ENCODE measurements around the gene ANKS3.

The ANKS3 gene

DNA sequence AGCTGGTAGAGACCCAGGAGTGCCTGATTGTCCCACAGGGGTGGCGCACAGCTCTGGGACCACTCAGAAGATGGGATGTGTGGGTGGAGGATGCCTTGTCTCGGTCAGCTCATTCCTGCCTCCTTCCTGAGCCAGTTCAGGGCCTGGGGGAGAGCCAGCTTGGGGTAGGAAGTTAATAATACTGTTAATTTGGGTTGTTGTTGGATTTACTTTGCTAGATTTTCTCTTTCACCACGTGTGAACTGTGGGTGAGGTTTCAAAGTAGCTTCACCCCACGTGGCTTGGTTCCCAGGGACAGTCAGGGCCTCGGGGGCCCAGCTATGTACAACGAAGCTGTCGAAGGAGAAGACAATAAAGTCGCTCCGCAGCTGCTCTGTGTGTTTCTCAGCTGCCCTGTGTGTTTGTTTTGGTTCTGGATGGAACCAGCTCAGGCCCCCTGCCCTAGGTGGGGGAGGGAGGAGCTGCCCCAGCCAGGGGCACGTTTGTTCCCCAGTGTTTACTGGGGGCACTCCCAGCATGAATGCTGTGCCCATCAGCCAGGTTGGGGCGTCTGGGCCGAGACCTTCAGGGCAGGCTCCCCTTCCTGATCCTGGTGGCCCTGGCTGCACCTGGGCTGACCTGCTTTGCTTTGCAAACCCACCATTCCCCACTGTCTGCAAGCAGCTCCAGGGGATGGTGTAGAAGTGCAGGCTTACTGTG, 38.4 kb downstream of the ANKS3 start:
- no peak for DNase-seq (ENCODE audit: low spot score)

DNA sequence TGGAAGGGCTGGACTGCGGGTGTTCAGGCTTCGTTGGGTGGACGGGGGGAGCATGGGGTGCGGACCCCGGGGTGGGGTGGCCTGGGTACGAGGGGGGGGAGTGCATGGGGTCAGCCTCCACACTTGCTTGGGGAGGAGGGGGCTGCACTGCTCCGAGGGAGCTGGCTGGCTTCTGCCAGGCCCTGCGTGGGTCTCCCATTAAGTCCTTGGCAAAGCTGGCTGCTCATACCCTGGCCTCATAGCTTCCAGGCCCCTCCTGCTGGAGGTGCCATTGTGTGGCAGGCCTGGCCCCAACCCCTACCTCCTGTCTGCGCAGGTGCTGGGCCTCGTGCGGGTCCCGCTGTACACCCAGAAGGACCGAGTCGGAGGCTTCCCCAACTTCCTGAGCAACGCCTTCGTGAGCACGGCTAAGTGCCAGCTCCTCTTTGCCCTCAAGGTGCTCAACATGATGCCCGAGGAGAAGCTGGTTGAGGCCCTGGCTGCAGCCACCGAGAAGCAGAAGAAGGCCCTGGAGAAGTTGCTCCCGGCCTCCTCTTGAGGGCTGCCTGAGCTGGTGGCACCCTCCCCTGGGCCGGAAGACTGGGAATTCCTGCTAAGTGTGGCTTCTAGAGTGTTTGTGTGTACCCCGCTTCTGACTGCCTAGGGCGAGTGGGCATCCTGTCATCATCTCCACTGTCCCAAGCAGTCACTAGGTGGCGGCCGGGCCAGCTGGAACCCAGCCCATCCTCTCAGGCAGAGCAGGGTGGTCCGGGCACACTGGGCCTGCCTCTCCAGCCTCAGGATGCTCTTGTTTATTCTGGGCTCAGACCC, 39.2 kb downstream of the ANKS3 start:
- DNase-seq (ENCODE audit: low spot score): peak; percentile 54

DNA sequence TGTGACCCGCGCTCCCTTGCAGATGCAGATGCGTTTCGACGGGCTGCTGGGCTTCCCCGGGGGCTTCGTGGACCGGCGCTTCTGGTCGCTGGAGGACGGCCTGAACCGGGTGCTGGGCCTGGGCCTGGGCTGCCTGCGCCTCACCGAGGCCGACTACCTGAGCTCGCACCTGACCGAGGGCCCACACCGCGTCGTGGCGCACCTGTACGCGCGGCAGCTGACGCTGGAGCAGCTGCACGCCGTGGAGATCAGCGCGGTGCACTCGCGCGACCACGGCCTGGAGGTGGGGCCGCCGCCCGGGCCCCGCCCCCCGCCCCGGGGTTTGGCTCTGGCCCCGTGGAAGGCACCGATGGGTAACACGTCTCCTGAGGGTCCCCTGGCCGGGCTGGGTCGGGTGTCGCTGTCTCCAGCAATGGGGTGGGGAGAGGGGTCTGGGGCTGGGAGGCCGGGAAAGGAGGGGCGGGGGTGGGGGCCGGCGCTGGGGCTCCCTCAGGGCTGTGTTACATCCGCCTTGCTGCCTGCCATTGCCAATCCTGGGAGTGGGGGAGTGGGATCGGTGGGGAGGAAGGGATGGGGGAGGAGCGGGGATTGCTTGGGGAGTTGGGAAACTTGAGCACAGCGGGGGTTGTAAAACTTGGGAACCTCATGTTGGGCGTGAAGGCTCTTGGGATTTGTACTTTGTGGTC, 40.0 kb downstream of the ANKS3 start:
- peak; percentile 78 for DNase-seq (ENCODE audit: low spot score)

DNA sequence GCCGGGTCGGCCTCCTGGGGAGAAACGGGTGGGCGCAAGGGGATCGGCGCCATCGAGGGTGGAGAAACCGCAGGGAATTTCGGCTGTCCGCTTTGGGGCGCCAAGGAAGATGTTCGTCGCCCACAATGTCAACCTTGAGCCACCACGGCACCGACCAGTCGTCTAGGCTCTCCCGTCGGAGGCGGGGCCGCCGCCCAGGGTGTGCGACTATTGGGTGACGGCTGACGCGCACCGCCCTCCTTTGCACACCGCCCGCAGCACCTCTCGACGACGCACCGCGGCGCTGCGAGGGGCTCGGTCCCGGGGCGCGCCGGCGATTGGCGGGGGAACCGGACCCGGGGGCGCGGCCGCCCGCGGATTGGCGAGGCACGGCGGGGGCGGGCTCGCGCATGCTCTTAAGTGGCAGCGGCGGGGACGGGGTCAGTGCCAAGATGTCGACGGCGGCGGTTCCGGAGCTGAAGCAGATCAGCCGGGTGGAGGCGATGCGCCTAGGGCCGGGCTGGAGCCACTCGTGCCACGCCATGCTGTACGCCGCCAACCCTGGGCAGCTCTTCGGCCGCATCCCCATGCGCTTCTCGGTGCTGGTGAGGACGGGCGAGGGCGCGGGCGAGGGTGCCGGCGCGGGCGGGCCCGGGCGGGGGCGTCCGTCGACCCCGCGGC, 40.6 kb downstream of the ANKS3 start, which contains the start of gene NUDT16L1:
NUDT16L1 (plus strand) TSS at position 267 of the 660 bp plus-strand sequence; CDS start at position 432, 165 bp downstream.
- peak; percentile 100 for DNase-seq (ENCODE audit: low spot score)

DNA sequence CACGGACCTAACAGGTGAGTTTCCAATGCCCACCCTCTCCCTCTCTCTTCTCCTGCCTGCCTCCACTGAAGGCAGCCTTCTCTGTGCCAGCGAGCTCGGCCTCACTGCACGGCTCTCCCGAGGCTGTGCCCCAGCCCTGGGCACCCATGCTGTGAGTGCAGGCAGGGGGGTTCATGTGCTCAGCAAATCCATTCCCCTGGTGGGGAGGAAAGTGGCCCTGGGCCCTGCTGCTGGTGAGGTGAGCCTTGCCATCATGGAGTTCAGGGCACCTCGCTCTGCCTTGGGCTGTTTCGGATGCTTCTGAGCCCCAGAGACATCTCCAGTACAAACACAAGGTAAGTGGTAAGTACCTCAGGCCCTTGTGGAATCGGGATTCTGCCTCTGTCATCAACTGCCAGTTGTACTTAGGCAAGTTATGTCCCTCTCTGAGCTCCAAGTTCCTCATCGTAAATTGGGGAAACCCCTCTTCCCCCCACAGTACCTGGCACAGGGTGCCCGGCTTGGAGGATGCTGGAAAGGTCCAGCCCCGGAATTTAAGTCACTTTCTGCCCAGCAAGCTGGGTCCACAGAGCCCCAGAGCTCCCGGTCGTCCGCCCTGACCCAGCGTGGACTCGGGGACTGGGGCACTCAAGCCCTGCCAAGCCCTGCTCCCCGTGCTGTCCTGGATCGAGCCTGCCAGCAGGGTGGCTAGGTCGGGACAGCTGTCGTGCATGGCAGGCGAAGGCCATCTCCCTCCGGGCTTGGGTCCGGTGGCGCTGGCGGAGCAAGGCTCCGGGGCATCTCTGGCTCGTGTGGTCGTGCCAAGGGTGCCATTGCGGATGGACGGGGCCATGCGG, 41.4 kb downstream of the ANKS3 start:
- DNase-seq (ENCODE audit: low spot score): no peak

DNA sequence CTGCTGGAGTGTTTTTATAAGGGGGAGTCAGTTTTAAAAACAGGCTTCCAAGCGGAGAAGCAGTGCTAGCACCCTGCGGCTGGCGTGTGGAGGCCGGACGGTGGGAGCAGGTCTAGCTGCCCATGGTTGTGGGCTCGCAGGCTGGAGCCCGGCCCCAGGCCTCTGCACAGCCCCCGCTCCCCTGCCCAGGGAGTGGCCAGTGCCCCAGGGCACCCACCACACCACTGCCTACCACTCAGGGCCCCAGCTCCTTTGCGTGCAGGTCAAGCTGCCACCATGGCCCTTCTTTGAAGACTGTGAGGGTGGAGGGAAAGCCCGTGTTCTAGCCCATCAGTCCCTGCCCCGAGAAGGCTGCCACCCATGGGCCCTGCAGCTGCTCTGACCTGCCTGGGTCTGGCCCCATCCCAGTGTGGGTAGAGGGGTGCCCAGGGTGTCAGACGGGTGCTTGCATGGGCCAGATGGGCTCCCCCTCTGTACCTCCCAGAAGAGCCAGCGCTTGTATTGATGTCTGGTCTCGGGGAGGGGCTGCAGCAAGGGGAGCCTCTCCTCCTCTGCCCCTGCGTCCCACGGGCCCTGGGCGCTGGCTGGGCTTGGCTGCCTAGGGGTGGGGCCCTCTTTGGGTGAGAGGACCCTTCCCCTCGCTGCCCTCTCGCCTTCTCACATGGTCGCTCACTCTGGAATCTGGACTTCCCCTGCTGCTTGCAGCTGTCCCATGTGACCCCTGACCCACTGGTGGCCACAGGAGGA, 42.2 kb downstream of the ANKS3 start:
- DNase-seq (ENCODE audit: low spot score): no peak

DNA sequence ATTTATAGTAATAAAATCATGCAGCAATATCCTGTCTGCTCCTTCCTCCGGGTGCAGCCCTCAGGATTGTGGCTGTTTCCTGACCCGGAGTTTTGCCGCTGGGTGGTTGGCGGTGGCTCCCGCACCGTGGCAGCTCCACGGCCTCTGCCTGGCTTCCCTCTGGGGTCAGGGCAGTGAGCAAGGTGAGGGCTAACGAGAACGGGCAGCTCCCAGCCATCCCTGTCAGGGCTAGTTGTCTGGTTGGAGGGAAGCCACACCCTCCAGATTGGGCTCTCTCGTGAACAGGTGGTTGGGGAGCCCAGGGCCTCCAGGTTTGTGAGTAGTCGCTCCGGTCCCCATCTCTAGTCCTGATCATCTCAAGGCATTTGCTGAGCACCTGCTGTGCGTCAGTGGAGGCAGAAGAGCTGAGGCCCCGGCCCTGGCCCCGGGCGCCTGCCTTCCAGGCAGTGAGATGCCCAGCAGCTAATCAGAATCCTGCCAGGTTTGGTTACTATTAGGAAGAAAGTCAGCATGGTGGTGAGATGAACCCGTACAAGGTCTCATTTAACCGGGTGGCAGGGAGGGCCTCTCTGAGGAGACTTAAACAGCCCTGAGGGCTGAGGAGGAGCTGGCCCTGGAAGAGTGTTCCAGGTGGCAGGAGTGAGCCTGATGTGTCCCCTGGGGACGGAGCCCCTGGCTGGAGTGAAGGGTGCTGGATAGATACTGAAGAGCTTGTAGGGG, 43.0 kb downstream of the ANKS3 start:
- DNase-seq (ENCODE audit: low spot score): no peak

DNA sequence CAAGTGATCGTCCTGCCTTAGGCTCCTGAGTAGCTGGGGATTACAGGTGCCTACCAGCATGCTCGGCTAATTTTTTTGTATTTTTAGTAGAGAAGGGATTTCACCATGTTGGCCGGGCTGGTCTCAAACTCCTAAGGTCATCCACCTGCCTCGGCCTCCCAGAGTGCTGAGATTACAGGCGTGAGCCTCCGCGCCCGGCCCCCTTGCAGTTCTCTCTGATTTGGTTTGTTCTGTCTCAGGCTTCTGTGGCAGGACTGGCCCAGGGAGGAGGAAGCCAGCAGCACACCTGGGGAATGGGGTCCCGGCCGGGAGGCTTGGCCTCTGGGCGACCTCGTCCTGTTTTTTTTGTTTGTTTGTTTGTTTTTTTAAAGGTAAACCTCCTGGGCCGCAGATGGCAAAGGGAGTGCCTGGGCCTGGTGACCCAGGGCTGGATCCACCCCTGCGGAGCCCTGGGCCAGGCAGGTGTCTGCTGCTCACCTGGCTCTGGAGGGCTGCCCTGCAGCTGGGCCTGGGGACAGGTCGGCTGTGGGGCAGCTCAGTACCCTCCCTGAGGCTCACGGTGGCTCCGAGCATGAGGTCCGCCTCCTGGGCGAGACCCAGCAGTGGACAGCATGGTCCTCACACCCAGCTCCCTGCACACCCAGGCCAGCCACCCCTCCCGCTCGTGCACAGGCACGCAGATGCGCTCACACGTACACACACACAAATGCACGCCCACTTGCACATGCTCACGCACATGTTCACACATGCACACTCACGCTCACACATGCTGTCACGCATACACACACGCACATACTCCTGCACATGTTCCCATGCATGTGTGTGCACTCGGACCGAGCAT, 44.0 kb downstream of the ANKS3 start:
- DNase-seq (ENCODE audit: low spot score): no peak

DNA sequence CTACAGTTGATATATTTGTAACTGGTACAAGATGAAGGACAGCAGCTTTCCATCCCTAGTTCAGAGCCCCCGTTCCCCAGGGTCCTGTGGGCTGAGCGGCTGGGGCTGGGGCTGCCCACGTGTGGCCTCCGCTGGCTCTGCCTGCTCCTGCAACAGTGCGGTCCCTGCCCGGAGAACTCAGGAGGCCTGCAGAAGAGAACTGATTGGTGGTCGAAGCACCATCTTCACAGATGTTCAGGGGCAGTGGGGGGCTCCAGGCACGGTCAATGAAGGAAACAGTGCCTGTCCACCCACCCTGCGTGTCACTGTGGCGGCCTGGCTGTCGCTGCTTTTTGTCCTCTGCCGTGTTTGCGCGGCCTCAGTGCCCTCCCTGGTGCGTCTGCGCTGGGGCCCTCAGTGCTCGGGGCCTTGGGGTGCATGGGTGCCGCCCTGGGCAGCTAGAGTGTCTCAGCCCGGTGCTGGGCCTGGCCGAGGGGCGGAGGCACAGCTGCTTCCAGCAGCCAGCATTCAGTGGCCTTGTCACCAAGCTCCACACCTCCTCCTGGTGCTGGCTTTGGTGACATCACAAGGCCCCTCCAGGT, 44.9 kb downstream of the ANKS3 start:
- no peak for DNase-seq (ENCODE audit: low spot score)

DNA sequence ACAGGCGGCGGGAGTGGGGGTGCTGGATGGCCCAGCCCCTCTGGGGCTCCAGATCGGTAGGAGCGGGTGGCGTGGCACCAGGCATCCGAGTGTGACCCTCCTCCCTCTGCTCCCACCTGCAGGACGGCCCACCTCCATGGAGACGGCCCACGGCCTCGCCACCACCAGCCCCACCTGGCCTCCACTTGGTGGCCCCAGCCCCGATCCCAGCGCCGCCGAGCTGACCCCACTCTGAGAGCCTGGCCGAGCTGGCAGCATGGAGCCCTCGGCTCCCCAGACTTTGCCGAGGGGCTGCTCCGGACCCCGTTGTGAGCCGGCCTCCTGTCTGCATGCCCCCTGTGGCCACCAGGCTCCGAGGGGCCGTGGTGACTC, 45.4 kb downstream of the ANKS3 start:
- no peak for DNase-seq (ENCODE audit: low spot score)

DNA sequence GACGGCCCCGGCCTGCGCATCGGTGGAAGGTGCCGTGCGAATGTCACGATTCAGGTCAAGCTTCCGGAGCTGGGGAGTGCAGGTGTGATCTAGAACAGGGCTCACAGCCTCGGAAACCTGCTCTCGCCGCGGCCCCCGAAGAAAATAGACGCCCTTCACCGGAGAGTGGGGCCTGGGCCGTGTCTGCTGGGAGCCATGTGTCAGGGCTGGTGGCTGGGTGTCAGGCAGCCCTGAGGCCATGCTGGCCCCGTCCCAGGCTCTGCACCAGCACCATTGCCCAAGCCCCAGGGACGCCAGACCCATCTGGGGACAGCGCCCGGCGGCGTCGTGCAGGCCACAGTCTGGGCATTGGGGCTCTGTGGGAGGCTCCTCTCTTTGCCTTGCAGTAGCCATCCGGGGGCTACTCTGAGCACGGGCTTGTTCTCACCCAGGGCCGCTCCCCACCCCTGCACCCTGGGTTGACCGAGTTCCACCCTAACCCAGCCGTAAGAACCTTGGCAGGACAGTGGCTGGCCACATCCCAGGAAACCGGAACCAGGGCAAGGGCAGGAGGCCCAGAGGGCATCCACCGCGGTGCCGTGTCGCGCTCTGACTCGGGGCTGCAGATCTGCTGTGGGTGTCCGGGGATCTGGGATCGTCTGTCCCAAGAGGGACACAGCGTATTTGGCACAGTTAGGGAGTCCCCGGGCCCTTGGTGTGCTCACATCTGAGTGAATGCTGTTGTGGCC, 46.0 kb downstream of the ANKS3 start:
- DNase-seq (ENCODE audit: low spot score): no peak

DNA sequence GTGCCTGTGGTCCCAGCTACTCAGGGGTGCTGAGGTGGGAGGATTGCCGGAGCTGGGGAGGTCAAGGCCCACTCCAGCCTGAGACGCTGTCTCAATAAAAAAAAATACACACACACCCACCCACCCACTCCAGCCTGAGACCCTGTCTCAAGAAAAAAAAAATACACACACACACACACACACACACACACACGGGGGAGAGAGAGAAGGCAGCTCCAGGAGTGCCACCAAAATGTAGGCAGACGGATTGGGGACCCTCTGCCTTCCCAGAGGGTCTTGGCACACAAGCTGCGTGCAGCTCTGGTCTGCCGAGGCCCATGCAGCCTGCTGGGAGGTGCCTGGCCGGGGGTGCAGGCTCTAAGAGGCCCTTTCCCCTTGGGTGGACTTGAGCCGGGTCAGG, 46.7 kb downstream of the ANKS3 start:
- DNase-seq (ENCODE audit: low spot score): no peak

DNA sequence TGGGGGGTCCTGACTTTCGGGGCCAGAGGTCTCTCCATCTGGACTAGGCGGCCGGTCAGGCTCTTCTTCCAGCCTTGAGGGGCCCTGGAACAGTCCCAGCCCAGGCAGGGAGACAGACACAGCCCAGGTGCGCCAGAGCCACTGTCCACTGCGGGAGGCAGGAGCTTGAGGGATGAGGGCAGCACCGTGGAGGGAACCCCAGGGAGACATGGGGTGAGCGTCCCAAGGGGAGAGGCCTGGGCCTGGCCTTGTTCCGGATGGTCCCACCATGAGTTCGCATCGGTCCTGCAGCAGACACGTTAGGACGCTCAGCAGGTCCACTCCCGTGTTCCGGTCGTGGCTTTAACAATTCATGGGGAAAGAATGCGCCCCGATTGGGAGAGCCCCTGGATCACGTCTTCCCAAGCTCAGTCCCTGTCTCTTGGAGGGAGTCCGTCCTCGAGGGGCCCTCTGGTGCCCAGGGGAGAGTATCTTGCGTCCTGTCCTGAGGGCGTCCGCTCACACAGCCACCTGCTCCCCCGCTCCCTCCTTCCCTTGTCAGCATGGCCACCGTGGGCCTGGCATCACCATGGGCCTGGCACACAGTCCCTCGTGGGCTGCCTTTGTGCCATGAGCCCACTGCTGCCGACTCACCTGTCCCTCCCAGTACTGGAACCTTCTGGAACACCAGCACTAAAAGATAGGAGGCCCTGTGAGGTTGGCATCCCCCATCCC, 47.4 kb downstream of the ANKS3 start:
- no peak for DNase-seq (ENCODE audit: low spot score)

DNA sequence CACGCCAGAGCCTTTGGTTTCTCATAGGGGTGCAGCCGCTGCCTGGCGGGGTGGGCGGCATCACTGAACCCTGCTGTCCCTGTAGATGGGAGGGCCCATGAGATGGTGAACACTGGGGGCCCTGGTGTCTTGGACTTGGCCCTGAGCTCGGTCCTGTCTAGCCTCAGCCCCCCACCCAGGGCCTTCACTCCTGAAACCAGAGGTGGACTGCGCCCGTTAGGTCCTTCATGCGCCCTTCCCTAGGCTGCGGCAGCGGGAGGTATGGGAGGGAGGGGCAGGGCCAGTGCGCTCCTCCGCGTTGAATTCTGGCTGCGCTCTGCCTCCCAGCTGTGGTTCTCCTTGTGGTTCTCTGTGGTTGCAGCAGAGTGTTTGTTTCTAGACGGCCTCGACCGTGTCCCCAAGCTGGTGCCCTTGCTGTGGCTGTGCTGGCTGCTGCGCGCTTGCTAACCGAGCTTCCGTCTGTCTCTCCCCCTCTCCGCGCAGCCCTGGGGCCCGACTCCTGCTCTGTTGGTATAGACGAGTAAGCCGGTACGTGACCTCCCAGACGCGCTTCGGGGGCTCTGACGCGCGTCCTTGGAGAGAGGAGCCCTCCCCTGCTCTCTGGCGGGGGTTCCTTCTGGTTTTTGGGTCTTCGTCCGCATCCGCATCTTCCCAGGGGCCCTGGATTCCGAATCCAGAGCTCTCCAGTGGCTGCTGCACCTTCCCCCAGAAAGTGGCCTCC, 48.1 kb downstream of the ANKS3 start:
- DNase-seq (ENCODE audit: low spot score): no peak

DNA sequence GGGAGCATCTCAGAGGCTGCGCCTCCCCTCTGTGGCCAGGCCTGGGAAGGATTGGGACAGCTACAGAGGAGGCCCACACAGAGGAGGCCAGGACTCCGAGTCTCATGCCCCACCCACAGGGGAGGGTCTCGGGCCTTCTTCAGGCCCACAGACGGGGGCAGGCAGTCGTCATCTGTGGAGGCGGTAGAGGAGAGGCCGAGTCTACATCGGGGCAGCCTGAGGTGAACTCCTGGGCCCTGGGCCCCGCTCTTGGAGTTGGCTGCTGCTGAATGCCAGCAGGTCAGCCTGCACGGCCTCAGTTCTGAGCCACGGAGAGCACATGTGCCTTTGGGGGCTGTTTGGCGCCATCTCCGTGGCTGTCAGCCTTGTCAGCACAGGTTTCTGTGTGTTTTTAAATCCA, 48.8 kb downstream of the ANKS3 start:
- no peak for DNase-seq (ENCODE audit: low spot score)

DNA sequence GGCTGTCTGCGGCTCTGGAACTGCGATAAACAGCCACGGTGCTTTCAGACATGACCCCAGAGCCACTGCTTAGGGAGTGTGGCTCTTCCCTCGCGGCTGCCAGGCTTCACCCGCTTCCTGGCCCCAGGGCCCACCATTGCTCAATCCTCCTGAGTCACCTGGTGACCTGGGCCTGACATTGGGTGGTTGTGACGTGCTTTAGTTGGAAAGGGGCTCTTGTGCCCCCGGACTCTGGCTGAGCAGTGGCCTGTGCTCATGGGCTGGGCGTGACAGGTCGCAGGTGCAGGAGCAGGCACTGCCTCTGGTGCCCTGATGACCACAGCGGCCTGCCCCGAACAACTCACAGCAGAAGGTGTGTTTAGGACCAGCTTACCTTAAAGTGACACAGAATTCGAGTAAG, 49.3 kb downstream of the ANKS3 start:
- DNase-seq (ENCODE audit: low spot score): no peak

Data from hepatic stellate cell (primary cell).